Endothelial cell of umbilical vein (primary cell): ENCODE data around the gene CTBP1. TPM values are rescaled to one million over a fixed set of nuclear protein-coding genes. Genes with fewer than 3 reads are reported as not detected.

Experiments
- BruUV-seq: library from RNA; stranded (reverse); fragments of 400-500 nt; replicated peaks from 2 replicates; lab custom pipeline; 2021; lab: Mats Ljungman, UMichigan
- CTCF ChIA-PET: fragments of 300-600, 350-600 bp; sonication (Branson Sonifier 250); formaldehyde crosslinking; loops from one replicate; lab custom pipeline; 2021; ENCODE audit warnings: antibody characterized with exemption, inconsistent platforms; lab: Charles Lee
- POLR2A ChIA-PET: fragments of 300-600, 350-600 bp; sonication (Branson Sonifier 250); formaldehyde crosslinking; loops from one replicate; lab custom pipeline; 2021; ENCODE audit warnings: antibody characterized with exemption, inconsistent platforms; lab: Charles Lee
- DNase-seq: peaks from one replicate; pipeline ENCODE4 v3.0.0-alpha.2; 2011; ENCODE audit warnings: low read depth, low spot score
- FAIRE-seq: peaks from 2 replicates; lab custom pipeline; 2011; peaks lifted over from hg19 to GRCh38; lab: Jason Lieb, UNC
- H2AFZ ChIP-seq: 2 replicates; pipeline ENCODE4 v1.6.0; 2012; ENCODE audit warnings: low read depth, low read length, control low read depth, inconsistent platforms
- H3K27ac ChIP-seq: 2 replicates; pipeline ENCODE4 v1.5.1; 2011; ENCODE audit warnings: low read depth, mild to moderate bottlenecking, control low read depth, low read length, moderate library complexity; ENCODE audit not compliant: insufficient read depth
- H3K27me3 ChIP-seq, 2 experiments: 2 replicates each; pipeline versions ENCODE4 v1.6.0 to v1.6.1; 2011; ENCODE audit warnings: low read length in 2 of 2, mixed read lengths in 1 of 2; ENCODE audit not compliant: control insufficient read depth in 2 of 2, insufficient read depth in 2 of 2
- H3K36me3 ChIP-seq, 2 experiments: 2 replicates in 1 of 2; 3 replicates in 1 of 2; pipeline ENCODE4 v1.5.1; 2011; ENCODE audit warnings: low read length in 2 of 2, mild to moderate bottlenecking in 1 of 2, moderate library complexity in 1 of 2; ENCODE audit not compliant: control insufficient read depth in 2 of 2, insufficient read depth in 2 of 2; ENCODE audit errors: extremely low read depth in 1 of 2
- H3K4me1 ChIP-seq: 3 replicates; pipeline ENCODE4 v1.5.1; 2011; ENCODE audit warnings: mild to moderate bottlenecking, low read length; ENCODE audit not compliant: control insufficient read depth, insufficient read depth; ENCODE audit errors: extremely low read depth
- H3K4me2 ChIP-seq: 2 replicates; pipeline ENCODE4 v1.6.1; 2011; ENCODE audit warnings: low read length, control low read depth, mixed read lengths; ENCODE audit not compliant: insufficient read depth
- H3K4me3 ChIP-seq, 3 experiments: fragments of 200-600 bp in 1 of 3; sonication (generic), shearing (Covaris generic) in 1 of 3; replicated peaks in 1 of 3; 2 replicates each; pipeline ENCODE4 v1.5.1; 2011 to 2016; ENCODE audit warnings: control low read depth in 3 of 3, low read length in 3 of 3, mild to moderate bottlenecking in 2 of 3, inconsistent platforms in 1 of 3, low read depth in 1 of 3, moderate library complexity in 1 of 3; ENCODE audit not compliant: insufficient read depth in 1 of 3
- H3K79me2 ChIP-seq: 2 replicates; pipeline ENCODE4 v1.6.0; 2012; ENCODE audit warnings: low read length, inconsistent platforms; ENCODE audit not compliant: control insufficient read depth, insufficient read depth
- H3K9ac ChIP-seq: replicated peaks from 2 replicates; pipeline ENCODE3; 2011; ENCODE audit warnings: low read length, control low read depth; ENCODE audit not compliant: insufficient read depth; ENCODE audit errors: extremely low read depth
- H3K9me1 ChIP-seq: replicated peaks from 3 replicates; pipeline ENCODE4 v1.6.0; 2011; ENCODE audit warnings: mild to moderate bottlenecking, low read length; ENCODE audit not compliant: control insufficient read depth, insufficient read depth; ENCODE audit errors: extremely low read depth
- H3K9me3 ChIP-seq: replicated peaks from 2 replicates; pipeline ENCODE4 v1.5.1; 2012; ENCODE audit warnings: low read length, inconsistent platforms; ENCODE audit not compliant: control insufficient read depth, insufficient read depth
- H4K20me1 ChIP-seq: replicated peaks from 2 replicates; pipeline ENCODE3; 2011; ENCODE audit warnings: mild to moderate bottlenecking, low read length; ENCODE audit not compliant: control insufficient read depth, insufficient read depth; ENCODE audit errors: extremely low read depth
- CTCF ChIP-seq, 2 donors: IDR thresholded peaks; 1 replicate in 1 of 2; 2 replicates in 1 of 2; pipeline ENCODE4 v1.5.1; 2011; ENCODE audit warnings: low read length in 2 of 2, mild to moderate bottlenecking in 2 of 2, moderate library complexity in 2 of 2, control low read depth in 1 of 2, inconsistent platforms in 1 of 2, low read depth in 1 of 2; ENCODE audit not compliant: insufficient read depth in 1 of 2; ENCODE audit errors: extremely low read depth in 1 of 2
- EZH2 ChIP-seq: IDR thresholded peaks from 2 replicates; pipeline ENCODE4 v1.6.1; 2012; ENCODE audit warnings: borderline replicate concordance, low read depth, mild to moderate bottlenecking, moderate library complexity, low read length, inconsistent platforms; ENCODE audit not compliant: severe bottlenecking
- FOS ChIP-seq: IDR thresholded peaks from 2 replicates; pipeline ENCODE4 v1.6.1; 2011; ENCODE audit warnings: mild to moderate bottlenecking, low read length, moderate library complexity, borderline replicate concordance; ENCODE audit not compliant: insufficient read depth
- GATA2 ChIP-seq: IDR thresholded peaks from 2 replicates; pipeline ENCODE4 v1.7.0; 2011; ENCODE audit warnings: low read depth, mild to moderate bottlenecking, moderate library complexity, mixed read lengths, low read length; ENCODE audit not compliant: insufficient read length, insufficient read depth
- JUN ChIP-seq: IDR thresholded peaks from 2 replicates; pipeline ENCODE4 v1.6.1; 2011; ENCODE audit warnings: borderline replicate concordance, low read depth; ENCODE audit not compliant: insufficient read length, insufficient read depth
- MYC ChIP-seq: IDR thresholded peaks from one replicate; pipeline ENCODE4 v1.6.1; 2011; ENCODE audit warnings: mild to moderate bottlenecking, low read depth, low read length
- POLR2A ChIP-seq: IDR thresholded peaks from 2 replicates; pipeline ENCODE4 v1.6.1; 2012; ENCODE audit warnings: low read depth, mild to moderate bottlenecking, control low read depth, low read length
- POLR2AphosphoS5 ChIP-seq: IDR thresholded peaks from 2 replicates; pipeline ENCODE4 v1.6.1; 2012; ENCODE audit warnings: low read depth, mild to moderate bottlenecking, control low read depth, low read length, moderate library complexity; ENCODE audit not compliant: insufficient read depth
- dilution Hi-C: fragments of 300-500 bp; cut with MboI; formaldehyde crosslinking; loops from one replicate; pipeline ENCODE4 v1.15.0; 2019; ENCODE audit warnings: low sequenced_read_pairs; ENCODE audit not compliant: extremely low pct_ligation_motif_present
- intact Hi-C: fragments of 100-400 bp; cut with micrococcal nuclease; formaldehyde crosslinking; loops from one replicate; pipeline ENCODE4 v1.10.0; 2022
- polyA plus RNA-seq, 4 experiments: library from polyadenylated mRNA; depleted of rRNA in 3 of 4; stranded (reverse) in 3 of 4; unstranded in 1 of 4; fragments of >200 nt; gene quantifications; 2 replicates each; pipeline versions ENCODE4 v1.2.1 to v1.2.3, GENCODE V29; 2011 to 2012; ENCODE audit warnings: missing spikeins in 1 of 4
- total RNA-seq: library from RNA; stranded (reverse); gene quantifications from 2 replicates; pipeline ENCODE4 v1.2.3, GENCODE V29; 2021
- TF ChIP-seq, protein P1 (sequence below): IDR thresholded peaks from 2 replicates; pipeline ENCODE4 v1.6.1; 2011; ENCODE audit not compliant: insufficient read depth, insufficient read length

The CTBP1 gene
- total and polyA plus RNA-seq, 2 donors (not counting 3 experiments of a cell fraction or from before 2014, with no cell fraction given) = 165 to 167 TPM

- POLR2A ChIA-PET = no interaction called here
- dilution Hi-C loops = no loop called here
Measured at GRCh38 chr4:1177274-1178141, 71.4 kb downstream of the CTBP1 start.

More at GRCh38 chr4:1177274-1178141, 71.4 kb downstream of the CTBP1 start:
- Histone ChIP-seq H3K79me2 (no peaks in the 10 kb centered on the region), H3K9me3 (no peaks in the 10 kb centered on the region), H3K4me1 (no peaks in the 10 kb centered on the region), H3K27ac (no peak overlapping the region), H3K4me3 (no peak overlapping the region), H3K9ac (no peak overlapping the region), H4K20me1 (no peaks in the 10 kb centered on the region), H3K4me2 (no peak overlapping the region), H3K27me3 (peaks cover 19 to 27% of the 10 kb centered on the region in 2 experiments), H3K36me3 (no peaks in the 10 kb centered on the region), H3K9me1 (no peaks in the 10 kb centered on the region), H2AFZ (no peak overlapping the region)
- TF ChIP-seq, protein P1, sequence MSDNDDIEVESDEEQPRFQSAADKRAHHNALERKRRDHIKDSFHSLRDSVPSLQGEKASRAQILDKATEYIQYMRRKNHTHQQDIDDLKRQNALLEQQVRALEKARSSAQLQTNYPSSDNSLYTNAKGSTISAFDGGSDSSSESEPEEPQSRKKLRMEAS = no peak
- TF ChIP-seq GATA2 (no peak), POLR2AphosphoS5 (no peak), CTCF (IDR thresholded peaks at IDR 0.05; ENCODE audit: extremely low read depth in 1 of 2, insufficient read depth in 1 of 2, low read depth in 1 of 2, low read length in 2 of 2) (no peak), EZH2 (no peak), JUN (no peak), POLR2A (no peak), FOS (no peak), MYC (no peak)
- DNase-seq (no peak), FAIRE-seq (no peak)
- BruUV-seq = no TSS peak
- intact Hi-C loops = no loop called here
- CTCF ChIA-PET = no interaction called here
